DMS 273 treated with DMSO at 0.1 percent for 48 hours (cell line): ENCODE data around the gene MTARC2.
"Not testable (repeated sequence)": the region's sequence is repeated elsewhere in the genome, so short reads cannot be mapped to it uniquely, and the experiment has no call there.

Experiments used
- DNase-seq: peaks from one replicate; lab custom pipeline; 2025; lab: John Stamatoyannopoulos, UW

The MTARC2 gene

GRCh38 chr1:220732621-220733020 lies 15.5 kb upstream of the MTARC2 start:
- no peak for DNase-seq

GRCh38 chr1:220733086-220733601 lies 15.0 kb upstream of the MTARC2 start:
- peak; percentile 70 for DNase-seq

GRCh38 chr1:220734571-220735326 lies 13.4 kb upstream of the MTARC2 start:
- DNase-seq, result no peak

- DNase-seq, result not testable (repeated sequence)
These were observed 11.8 kb upstream of the MTARC2 start for GRCh38 chr1:220736283-220736682.

DNA sequence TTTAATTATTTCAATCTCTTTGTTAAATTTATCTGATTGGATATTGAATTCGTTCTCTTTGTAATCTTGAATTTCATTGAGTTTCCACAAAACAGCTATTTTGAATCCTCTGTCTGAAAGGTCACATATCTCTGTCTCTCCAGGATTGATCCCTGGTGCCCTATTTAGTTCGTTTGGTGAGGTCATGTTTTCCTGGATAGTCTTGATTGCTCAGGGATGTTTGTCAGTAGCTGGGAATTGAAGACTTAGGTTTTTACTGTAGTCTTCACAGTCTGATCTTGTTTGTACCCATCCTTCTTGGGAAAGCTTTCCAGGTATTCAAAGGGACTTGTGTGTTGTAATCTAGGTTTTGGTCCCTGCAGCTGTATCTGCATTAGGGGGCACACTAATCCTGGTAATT lies 6.8 kb upstream of the MTARC2 start:
- DNase-seq, result no peak

DNA sequence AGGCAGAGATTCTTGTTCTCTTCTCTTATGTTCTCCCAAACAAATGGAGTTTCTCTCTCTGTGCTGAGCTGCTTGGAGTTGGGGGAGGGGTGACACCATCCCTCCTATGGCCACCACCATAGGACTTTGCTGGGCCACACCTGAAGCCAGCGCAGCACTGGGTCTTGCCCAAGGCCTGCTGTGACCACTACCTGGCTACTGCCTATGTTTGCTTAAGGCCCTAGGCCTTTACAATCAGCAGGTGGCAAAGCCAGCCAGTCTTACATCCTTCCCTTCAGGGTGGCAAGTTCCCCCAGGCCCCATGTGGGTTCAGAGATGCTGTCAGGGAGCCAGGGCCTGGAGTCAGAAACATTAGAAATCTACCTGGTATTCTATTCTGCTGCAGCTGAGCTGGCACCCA lies 6.3 kb upstream of the MTARC2 start:
- no peak for DNase-seq

- no peak for DNase-seq
These were observed 5.6 kb upstream of the MTARC2 start for GRCh38 chr1:220742520-220742919.

DNA sequence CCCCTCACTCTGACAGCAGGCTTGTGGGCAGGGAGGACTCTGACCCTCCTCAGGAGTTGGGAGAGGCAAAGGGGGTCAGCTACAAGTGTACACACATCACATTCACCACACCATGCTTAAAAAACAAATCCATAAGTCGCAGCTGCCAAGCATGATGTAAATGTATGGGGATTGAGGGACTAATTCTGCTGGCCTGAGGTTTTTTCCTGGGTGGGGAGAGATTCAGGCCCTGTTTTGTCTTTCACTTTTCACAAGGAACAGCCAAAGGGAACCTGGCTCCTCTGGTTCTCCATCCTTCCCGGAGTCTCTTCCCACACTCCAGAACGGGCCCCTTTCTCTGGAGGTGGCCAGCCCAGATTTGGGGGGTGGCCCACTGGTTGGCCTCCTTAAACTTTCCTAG lies 1.3 kb upstream of the MTARC2 start:
- no peak for DNase-seq

- no peak for DNase-seq
These were observed 559 bp upstream of the MTARC2 start for GRCh38 chr1:220747437-220748088.

DNA sequence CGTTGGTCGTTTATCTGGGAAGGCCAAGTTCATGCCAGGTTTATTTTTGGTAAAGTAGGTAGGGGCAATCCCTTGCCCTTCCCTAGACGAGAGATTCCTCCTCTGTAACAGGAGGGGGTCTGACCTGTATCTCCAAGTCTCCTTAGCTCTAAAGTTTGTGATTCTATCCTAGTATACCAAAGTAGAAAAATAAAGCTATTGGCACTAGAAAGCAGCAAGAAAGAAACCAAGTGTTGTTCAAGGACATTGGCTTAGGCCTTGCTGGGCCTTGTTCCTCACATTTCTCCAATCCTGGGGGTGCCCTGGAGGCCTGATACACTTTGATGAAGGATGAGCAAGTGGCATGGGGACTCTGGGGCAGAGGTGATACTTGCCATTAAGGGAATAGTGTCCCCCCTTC lies 814 bp downstream of the MTARC2 start:
- no peak for DNase-seq

GRCh38 chr1:220750131-220750515 lies 2.0 kb downstream of the MTARC2 start:
- no peak for DNase-seq

DNA sequence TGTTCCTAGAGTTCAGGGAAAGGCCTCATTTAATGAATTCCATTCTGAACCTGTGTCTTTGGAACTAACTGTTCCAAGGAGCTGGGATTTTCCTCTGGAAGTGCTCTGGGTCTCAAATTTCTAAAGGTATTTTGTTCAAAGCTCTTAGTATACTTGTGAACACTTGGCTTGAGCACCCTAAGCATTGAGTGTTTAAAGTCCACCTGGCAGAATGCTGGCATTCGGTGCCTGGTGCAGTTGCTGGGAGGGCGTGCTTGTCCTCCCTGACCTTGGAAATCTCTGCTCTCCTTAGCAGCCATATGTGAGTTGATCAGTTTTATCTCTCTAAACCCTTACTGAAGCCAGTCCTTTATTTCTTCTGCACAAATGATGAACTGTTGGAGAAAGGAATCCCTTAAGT lies 3.0 kb downstream of the MTARC2 start:
- no peak for DNase-seq

GRCh38 chr1:220754212-220754917 lies 6.2 kb downstream of the MTARC2 start:
- no peak for DNase-seq

DNA sequence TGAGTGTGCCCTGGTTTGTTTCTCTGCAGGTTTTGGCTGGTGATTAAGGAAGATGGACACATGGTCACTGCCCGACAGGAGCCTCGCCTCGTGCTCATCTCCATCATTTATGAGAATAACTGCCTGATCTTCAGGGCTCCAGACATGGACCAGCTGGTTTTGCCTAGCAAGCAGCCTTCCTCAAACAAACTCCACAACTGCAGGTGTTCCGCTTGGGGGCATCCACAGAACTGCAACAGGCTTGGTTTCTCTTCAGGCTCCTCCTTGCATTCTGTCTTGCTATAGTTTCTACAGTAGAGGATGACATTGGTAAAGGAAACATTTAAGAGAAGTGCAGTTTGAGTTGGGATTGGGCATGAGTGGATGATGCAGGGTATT lies 6.8 kb downstream of the MTARC2 start:
- no peak for DNase-seq

GRCh38 chr1:220755309-220755708 lies 7.2 kb downstream of the MTARC2 start:
- DNase-seq, result no peak

- DNase-seq, result no peak
These were observed 9.3 kb downstream of the MTARC2 start for GRCh38 chr1:220757441-220757840.

DNA sequence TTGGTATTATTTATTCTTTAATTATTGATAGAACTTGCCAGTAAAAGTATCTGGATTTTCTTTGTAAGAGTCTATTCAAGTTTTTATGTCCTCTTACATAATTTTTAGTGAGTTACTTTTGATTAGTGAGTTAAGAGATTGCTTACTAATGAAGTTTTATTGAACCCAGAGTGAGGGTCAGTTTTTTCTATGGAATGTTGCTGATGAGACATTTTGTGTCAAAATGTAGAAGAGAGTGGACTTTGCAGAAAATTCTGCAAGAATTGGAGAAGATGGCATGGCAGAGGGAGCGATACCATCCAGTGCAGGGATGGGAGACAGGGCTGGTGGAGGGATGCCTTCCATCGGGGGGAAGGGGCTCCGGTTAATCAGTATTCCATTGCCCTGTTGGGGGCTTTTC lies 11.0 kb downstream of the MTARC2 start:
- no peak for DNase-seq

DNA sequence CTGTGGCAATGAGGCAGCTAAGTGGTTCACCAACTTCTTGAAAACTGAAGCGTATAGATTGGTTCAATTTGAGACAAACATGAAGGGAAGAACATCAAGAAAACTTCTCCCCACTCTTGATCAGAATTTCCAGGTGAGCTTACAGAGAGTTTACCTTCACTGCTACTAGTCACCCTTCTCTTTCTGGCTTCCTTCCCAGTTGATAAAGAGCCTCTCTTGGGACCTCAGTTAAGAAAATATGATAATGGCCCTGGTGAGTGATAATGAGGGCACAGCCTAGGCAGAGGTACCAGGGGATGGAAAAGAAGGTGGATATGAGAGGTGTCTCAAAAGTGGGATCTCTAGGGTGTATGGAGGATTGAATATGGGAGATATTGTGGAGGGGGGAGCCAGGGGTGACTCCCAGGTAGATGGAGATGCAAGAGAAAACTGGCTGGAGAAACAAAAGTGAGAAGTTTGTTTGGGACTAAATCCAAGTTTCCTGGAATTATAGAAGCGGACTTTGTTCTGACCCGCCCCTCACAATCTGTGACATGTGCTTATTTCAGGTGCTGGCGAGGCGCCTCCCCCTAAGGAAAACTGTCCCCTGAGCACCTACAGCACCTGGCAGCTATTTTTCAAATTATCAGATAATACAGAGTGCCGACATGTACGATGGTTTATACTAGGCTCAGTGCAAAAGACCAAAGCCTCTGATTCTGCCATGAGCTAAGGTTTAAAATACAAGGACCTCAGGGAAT lies 13.7 kb downstream of the MTARC2 start:
- DNase-seq, result no peak

GRCh38 chr1:220764757-220765156 lies 16.6 kb downstream of the MTARC2 start:
- no peak for DNase-seq

- no peak for DNase-seq
These were observed 19.4 kb downstream of the MTARC2 start for GRCh38 chr1:220767312-220768125.

DNA sequence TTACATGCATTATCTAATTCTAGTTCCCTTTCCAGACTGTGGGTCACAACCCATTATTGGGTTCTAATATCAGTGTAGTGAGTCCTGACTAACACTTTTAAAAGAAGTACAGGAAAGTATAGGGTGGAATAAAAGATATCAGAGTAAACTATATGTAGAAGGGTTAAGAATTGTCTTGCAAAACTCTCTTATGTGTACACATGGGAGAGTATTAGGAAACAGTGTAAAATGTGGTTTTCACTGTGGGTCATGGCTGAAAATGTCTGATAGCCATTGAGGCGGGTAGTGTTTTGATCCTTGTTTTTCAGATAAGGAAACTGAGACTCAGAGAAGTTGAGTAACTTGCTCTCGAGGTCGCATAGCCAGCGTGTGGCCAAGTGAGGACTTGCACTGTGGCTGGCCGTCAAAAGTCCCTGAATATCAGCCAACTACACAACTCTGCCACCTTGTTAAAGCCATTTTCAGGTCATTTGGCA lies 20.0 kb downstream of the MTARC2 start:
- no peak for DNase-seq
